Measurements from ENCODE around the gene SLC22A16. TPM values are rescaled to one million over a fixed set of nuclear protein-coding genes. Genes with fewer than 3 reads are reported as not detected.

SLC22A16 gene
- total and polyA plus RNA-seq, 2 of the 8 experiments (the other 6 are each of a cell fraction or from before 2014, with no cell fraction given), result not detected

GRCh38 chr6:110401585-110402176 lies 74.7 kb downstream of the SLC22A16 start:
- H3K14ac ChIP-seq (ENCODE audit: insufficient read length), result no peak overlapping the region
- no peak overlapping the region for H2BK20ac ChIP-seq (ENCODE audit: low read length)
- no peak overlapping the region for H2BK12ac ChIP-seq (ENCODE audit: low read depth, low read length)
- no peaks in the 10 kb centered on the region for H3K4me1 ChIP-seq (replicated peaks in 1 of 4; ENCODE audit: control insufficient read depth in 3 of 4, insufficient read depth in 4 of 4, low read length in 3 of 4)
- no peak overlapping the region for H3K27ac ChIP-seq (ENCODE audit: low read depth, low read length)
- H2BK120ac ChIP-seq (replicated peaks; ENCODE audit: low read depth, low read length), result no peak overlapping the region
- H4K8ac ChIP-seq (ENCODE audit: extremely low read depth, insufficient read depth, low read length), result no peak overlapping the region
- FAIRE-seq (no peak), DNase-seq (ENCODE audit: low read depth in 1 of 2, low spot score in 2 of 2) (no peak)
- H3K79me1 ChIP-seq (ENCODE audit: low read depth, low read length), result no peaks in the 10 kb centered on the region
- H3K18ac ChIP-seq (ENCODE audit: extremely low read depth, low read length), result no peak overlapping the region
- POLR2A ChIA-PET (ENCODE audit: partially characterized antibody), result no interaction called here
- H4K20me1 ChIP-seq (replicated peaks in 1 of 2; ENCODE audit: control insufficient read depth in 1 of 2, insufficient read depth in 2 of 2, low read length in 2 of 2), result no peaks in the 10 kb centered on the region
- no peak overlapping the region for H3K4me3 ChIP-seq (ENCODE audit: extremely low read depth in 1 of 4, insufficient read depth in 2 of 4, low read depth in 3 of 4, low read length in 4 of 4)
- H3K27me3 ChIP-seq (replicated peaks in 1 of 4; ENCODE audit: control insufficient read depth in 3 of 4, extremely low read depth in 1 of 4, insufficient read depth in 3 of 4, low read length in 3 of 4), result no peaks in the 10 kb centered on the region
- H3K9ac ChIP-seq (replicated peaks in 1 of 4; ENCODE audit: extremely low read depth in 1 of 4, low read depth in 3 of 4, low read length in 3 of 4), result no peak overlapping the region
- 88% methylated on average over 4 of the region's 4 CpGs; no CpG with 5 or more reads in 1 of the 2 experiments for WGBS, 2 experiments (ENCODE audit: extremely low coverage in 1 of 2, insufficient coverage in 1 of 2, insufficient read length in 1 of 2, insufficient replicate concordance in 2 of 2, low coverage in 1 of 2, low lambda C conversion rate in 2 of 2, missing lambda C conversion rate in 1 of 2)
- H3K56ac ChIP-seq (replicated peaks; ENCODE audit: insufficient read length, low read depth, low read length), result no peak overlapping the region
- H2BK15ac ChIP-seq (ENCODE audit: low read length), result no peak overlapping the region
- H4K5ac ChIP-seq (ENCODE audit: insufficient read length, low read depth, low read length), result no peak overlapping the region
- CTCF ChIA-PET (ENCODE audit: partially characterized antibody), result interaction anchor here (3.9 kb wide), 1 partner anchor 10 kb away, joined by 24 read pairs; no protein-coding TSS in a partner anchor
- no peak overlapping the region for H3K4ac ChIP-seq (replicated peaks; ENCODE audit: insufficient read length, low read depth, low read length)
- no peaks in the 10 kb centered on the region for H3K36me3 ChIP-seq (ENCODE audit: control insufficient read depth in 2 of 4, insufficient read depth in 4 of 4, low read length in 3 of 4)
- H3K4me2 ChIP-seq (ENCODE audit: insufficient read depth in 1 of 2, low read depth in 2 of 2, low read length in 2 of 2), result no peak overlapping the region
- H2BK5ac ChIP-seq (ENCODE audit: low read depth, low read length), result no peak overlapping the region
- H3K23me2 ChIP-seq (ENCODE audit: low read depth, low read length), result no peaks in the 10 kb centered on the region
- no peaks in the 10 kb centered on the region for H3K9me3 ChIP-seq (ENCODE audit: insufficient read depth in 2 of 2, low read depth in 1 of 2, low read length in 1 of 2)
- no peaks in the 10 kb centered on the region for H3K79me2 ChIP-seq (ENCODE audit: control insufficient read depth in 1 of 2, insufficient read depth in 2 of 2, low read length in 2 of 2)
- H3K23ac ChIP-seq (ENCODE audit: insufficient read length), result no peak overlapping the region
- no peak for TF ChIP-seq CREB1 (IDR thresholded peaks at IDR 0.05)
- TF ChIP-seq CEBPB (IDR thresholded peaks at IDR 0.05; ENCODE audit: low read depth, low read length), result peak; percentile 20; the same call in 1 of the 2 replicates
- no peak for TF ChIP-seq SP4 (IDR thresholded peaks at IDR 0.05; ENCODE audit: low read length)
- TF ChIP-seq JUN (IDR thresholded peaks at IDR 0.05; ENCODE audit: low read depth, low read length), result no peak
- H2AK5ac ChIP-seq (ENCODE audit: low read depth, low read length), result no peak overlapping the region
- H2AFZ ChIP-seq (ENCODE audit: low read length), result no peak overlapping the region
- no peak overlapping the region for H4K91ac ChIP-seq (replicated peaks; ENCODE audit: insufficient read length, low read length)
